Activated CD8-positive, alpha-beta T cell treated with anti-CD3 and anti-CD28 coated beads for 36 hours (primary cell): ENCODE measurements around the gene CLCN5. TPM values are rescaled to one million over a fixed set of nuclear protein-coding genes. Genes with fewer than 3 reads are reported as not detected.

ENCODE experiments used
- ATAC-seq: fragments of 200-7000 bp; cut with Tn5 transposase; one replicate; pipeline ENCODE4 v1.10.0; 2021; ENCODE audit warnings: mild to moderate bottlenecking, moderate library complexity
- CTCF ChIA-PET: fragments of 350-600 bp; sonication (Branson Sonifier 250); formaldehyde crosslinking; loops from one replicate; lab custom pipeline; 2021; ENCODE audit warnings: antibody characterized with exemption; lab: Charles Lee
- POLR2A ChIA-PET: fragments of 350-600 bp; sonication (Branson Sonifier 250); formaldehyde crosslinking; loops from one replicate; lab custom pipeline; 2021; ENCODE audit warnings: antibody characterized with exemption; lab: Charles Lee
- DNase-seq: peaks from one replicate; pipeline ENCODE4 v3.0.0-alpha.2; 2020
- H3K27ac Mint-ChIP-seq: one replicate; pipeline ENCODE4 v1.8.0; 2021; ENCODE audit warnings: mild to moderate bottlenecking, mixed read lengths
- H3K27me3 Mint-ChIP-seq: one replicate; pipeline ENCODE4 v1.8.0; 2021; ENCODE audit warnings: mixed read lengths
- H3K36me3 Mint-ChIP-seq: one replicate; pipeline ENCODE4 v1.8.0; 2021; ENCODE audit warnings: low read depth, mixed read lengths
- H3K4me1 Mint-ChIP-seq: one replicate; pipeline ENCODE4 v1.8.0; 2021; ENCODE audit warnings: low read depth, mixed read lengths
- H3K4me3 Mint-ChIP-seq: one replicate; pipeline ENCODE4 v1.8.0; 2021; ENCODE audit warnings: mild to moderate bottlenecking, moderate library complexity, mixed read lengths
- H3K9me3 Mint-ChIP-seq: one replicate; pipeline ENCODE4 v1.8.0; 2021; ENCODE audit warnings: mixed read lengths
- intact Hi-C: fragments of 100-400 bp; cut with micrococcal nuclease; formaldehyde crosslinking; loops from one replicate; pipeline ENCODE4 v1.10.0; 2022
- total RNA-seq, 2 experiments: library from RNA; stranded (reverse); gene quantifications; one replicate each; pipeline ENCODE4 v1.2.3, GENCODE V29; 2021
- TF ChIP-seq, protein P1 (sequence below): fragments of 200-600 bp; IDR thresholded peaks from one replicate; pipeline ENCODE4 v1.8.0; 2022; ENCODE audit warnings: antibody characterized with exemption, mild to moderate bottlenecking

CLCN5 gene
- total RNA-seq, 2 experiments from 2014 or later = 1.7 TPM

DNA sequence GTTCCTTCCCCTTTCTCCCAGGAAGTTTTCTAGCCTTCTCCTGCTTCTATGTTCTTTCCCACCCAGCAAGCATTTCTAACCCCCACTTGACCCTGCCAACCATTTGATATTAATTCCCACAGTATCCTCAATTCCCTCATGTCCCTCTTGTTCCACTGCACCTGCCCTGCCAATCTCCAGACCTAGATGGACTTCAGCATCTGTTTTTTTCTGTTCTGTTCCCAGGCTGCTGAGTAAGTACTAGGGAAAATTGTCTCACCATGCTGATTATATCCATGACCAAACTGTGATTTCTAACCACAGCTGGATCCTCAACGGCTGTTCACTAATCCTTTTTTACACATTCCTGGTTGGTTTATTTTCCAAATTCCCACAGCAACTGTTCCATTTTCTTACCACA is 37.7 kb downstream of the CLCN5 start:
- Mint-ChIP-seq H3K4me3 (no peak overlapping the region), H3K27me3 (no peaks in the 10 kb centered on the region), H3K36me3 (no peaks in the 10 kb centered on the region), H3K27ac (no peak overlapping the region), H3K4me1 (no peaks in the 10 kb centered on the region), H3K9me3 (no peaks in the 10 kb centered on the region)
- ChIA-PET POLR2A (no interaction called here), CTCF (no interaction called here)
- DNase-seq = no peak
- ATAC-seq = no peak
- TF ChIP-seq, protein P1, sequence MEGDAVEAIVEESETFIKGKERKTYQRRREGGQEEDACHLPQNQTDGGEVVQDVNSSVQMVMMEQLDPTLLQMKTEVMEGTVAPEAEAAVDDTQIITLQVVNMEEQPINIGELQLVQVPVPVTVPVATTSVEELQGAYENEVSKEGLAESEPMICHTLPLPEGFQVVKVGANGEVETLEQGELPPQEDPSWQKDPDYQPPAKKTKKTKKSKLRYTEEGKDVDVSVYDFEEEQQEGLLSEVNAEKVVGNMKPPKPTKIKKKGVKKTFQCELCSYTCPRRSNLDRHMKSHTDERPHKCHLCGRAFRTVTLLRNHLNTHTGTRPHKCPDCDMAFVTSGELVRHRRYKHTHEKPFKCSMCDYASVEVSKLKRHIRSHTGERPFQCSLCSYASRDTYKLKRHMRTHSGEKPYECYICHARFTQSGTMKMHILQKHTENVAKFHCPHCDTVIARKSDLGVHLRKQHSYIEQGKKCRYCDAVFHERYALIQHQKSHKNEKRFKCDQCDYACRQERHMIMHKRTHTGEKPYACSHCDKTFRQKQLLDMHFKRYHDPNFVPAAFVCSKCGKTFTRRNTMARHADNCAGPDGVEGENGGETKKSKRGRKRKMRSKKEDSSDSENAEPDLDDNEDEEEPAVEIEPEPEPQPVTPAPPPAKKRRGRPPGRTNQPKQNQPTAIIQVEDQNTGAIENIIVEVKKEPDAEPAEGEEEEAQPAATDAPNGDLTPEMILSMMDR = no peak
- intact Hi-C loops = no loop called here

DNA sequence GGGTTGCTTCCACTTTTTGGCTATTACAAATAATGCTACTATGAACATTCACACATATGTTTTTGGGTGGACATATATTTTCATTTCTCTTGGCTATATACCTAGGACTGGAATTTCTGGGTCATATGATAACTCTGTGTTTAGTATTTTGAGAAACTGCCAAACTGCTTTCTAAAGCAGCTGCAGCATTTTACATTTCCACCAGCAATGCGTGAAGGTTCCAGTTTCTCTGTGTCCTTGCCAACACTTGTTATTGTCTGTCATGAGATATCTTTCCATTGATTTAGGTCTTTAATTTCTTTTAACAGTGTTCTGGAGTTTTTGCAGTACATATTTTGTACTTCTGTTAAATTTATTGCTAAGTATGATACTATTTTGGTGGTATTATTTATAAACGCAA is 48.3 kb downstream of the CLCN5 start:
- ATAC-seq (no peak), DNase-seq (no peak)
- no peaks in the 10 kb centered on the region for H3K4me1 Mint-ChIP-seq
- CTCF ChIA-PET = no interaction called here
- H3K9me3 Mint-ChIP-seq = no peaks in the 10 kb centered on the region
- no peaks in the 10 kb centered on the region for H3K27me3 Mint-ChIP-seq
- no peak overlapping the region for H3K4me3 Mint-ChIP-seq
- H3K27ac Mint-ChIP-seq = no peak overlapping the region
- intact Hi-C loops = no loop called here
- no peaks in the 10 kb centered on the region for H3K36me3 Mint-ChIP-seq
- POLR2A ChIA-PET = no interaction called here
- TF ChIP-seq, protein P1 = no peak

DNA sequence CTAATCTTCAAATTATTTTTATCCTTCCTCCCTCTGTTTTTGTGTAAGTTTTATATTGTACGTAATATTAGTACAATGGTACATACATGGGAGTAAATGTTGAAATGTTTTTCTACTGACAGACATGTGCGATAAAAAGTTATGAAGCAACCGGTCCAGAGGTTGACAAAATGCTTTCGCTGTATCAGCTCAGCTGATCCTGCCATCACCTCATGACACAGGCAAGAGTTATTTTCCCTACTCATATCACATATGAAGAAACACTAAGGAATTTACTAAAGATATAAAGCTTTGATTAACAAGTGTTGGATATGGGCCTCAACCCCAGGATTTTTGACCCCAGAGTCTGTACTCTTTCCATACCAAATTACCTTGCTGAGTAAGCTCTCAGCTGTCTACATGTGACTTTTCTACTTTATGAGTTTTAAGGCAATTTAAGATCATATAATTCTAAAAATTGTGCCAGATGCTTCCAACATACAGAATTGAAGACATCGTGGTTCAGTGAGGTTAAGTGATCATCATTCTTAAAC is 50.0 kb downstream of the CLCN5 start:
- no peaks in the 10 kb centered on the region for H3K27me3 Mint-ChIP-seq
- intact Hi-C loops = no loop called here
- no peaks in the 10 kb centered on the region for H3K4me1 Mint-ChIP-seq
- CTCF ChIA-PET = no interaction called here
- H3K36me3 Mint-ChIP-seq = no peaks in the 10 kb centered on the region
- POLR2A ChIA-PET = no interaction called here
- no peaks in the 10 kb centered on the region for H3K9me3 Mint-ChIP-seq
- no peak overlapping the region for H3K27ac Mint-ChIP-seq
- no peak overlapping the region for H3K4me3 Mint-ChIP-seq
- ATAC-seq (no peak), DNase-seq (no peak)
- TF ChIP-seq, protein P1 = no peak

DNA sequence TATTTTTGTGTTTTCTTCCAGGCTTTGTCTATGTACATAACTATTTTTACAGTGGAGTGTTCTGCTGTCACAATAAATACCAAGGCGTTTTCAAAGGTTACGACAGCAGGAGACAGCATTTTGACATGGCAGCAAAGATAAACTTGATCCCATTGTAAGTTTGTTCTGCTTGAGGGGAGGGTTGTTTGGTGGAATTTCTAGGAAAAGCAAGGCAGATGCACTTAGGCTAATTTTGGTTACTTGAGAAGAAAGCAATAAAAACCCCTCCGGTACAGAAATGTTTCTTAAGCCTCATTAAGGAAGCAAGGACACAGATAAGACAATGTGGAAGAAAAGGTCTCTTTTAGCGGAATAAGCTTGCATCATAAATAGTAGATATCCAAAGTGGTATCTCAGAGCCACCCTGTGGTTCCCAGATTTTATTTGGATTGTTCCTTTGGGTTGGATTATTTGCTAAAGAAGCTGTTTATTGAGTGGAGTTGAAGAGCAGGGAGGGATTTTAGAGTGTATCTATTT is 54.3 kb downstream of the CLCN5 start:
- intact Hi-C loops = no loop called here
- Mint-ChIP-seq H3K4me3 (no peak overlapping the region), H3K36me3 (no peaks in the 10 kb centered on the region), H3K9me3 (no peaks in the 10 kb centered on the region), H3K4me1 (no peaks in the 10 kb centered on the region), H3K27me3 (no peaks in the 10 kb centered on the region), H3K27ac (no peak overlapping the region)
- TF ChIP-seq, protein P1 = no peak
- CTCF ChIA-PET = no interaction called here
- POLR2A ChIA-PET = no interaction called here
- DNase-seq = no peak
- no peak for ATAC-seq

DNA sequence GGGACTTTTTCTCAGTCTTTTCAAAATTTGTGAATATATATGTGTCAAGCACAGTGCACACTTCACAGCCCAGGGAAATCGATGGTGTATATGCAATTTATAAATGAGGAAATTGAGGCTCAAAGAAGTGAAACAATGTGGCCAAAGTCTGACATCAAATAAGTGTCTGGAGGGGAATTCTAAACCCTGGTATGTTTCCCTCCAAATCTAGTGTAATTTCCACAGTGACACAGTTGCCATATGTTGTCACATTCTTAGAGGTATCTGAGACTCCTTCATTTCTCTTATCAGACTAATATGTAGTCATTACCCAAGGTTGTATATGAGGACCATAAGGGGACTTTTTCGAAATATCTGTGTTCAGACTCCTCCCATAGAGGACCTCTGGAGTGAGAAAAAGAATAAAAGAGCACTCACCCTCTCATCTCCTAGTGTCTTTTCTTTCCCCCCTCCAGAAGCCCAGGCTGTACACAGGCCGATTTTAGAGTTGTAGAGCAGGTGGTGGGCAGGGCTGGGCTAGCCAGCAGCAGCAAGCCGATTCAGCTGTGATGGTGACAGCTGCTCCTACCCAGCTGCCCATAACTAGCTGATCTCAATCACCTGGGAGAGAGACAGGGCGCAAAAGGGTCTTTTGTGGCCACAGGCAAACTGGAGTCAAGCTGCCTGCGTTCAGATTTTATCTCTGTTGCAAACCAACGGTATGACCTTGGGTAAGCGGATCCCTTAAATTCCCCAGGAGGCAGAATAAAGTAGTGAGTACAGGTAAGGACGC is 55.1 kb downstream of the CLCN5 start:
- no peaks in the 10 kb centered on the region for H3K36me3 Mint-ChIP-seq
- CTCF ChIA-PET = no interaction called here
- no peaks in the 10 kb centered on the region for H3K4me1 Mint-ChIP-seq
- no peak overlapping the region for H3K4me3 Mint-ChIP-seq
- POLR2A ChIA-PET = no interaction called here
- H3K9me3 Mint-ChIP-seq = no peaks in the 10 kb centered on the region
- DNase-seq = no peak
- TF ChIP-seq, protein P1 = no peak
- intact Hi-C loops = no loop called here
- H3K27ac Mint-ChIP-seq = no peak overlapping the region
- ATAC-seq = no peak
- H3K27me3 Mint-ChIP-seq = no peaks in the 10 kb centered on the region
